ENCODE measurements around the gene EFNA2. TPM values are rescaled to one million over a fixed set of nuclear protein-coding genes. Genes with fewer than 3 reads are reported as not detected.
A peak's percentile ranks its signal among the peaks of the same experiment; 100 is the strongest.

Gene EFNA2
- total RNA-seq, 4 donors from 2014 or later: not detected

- DNase-seq: no peak
- H3K4me1 ChIP-seq: peaks cover 61 to 77% (median 67%) of the 10 kb centered on the region in 3 donors
Observed at GRCh38 chr19:1273263-1274041, 12.2 kb upstream of the EFNA2 start.

GRCh38 chr19:1274081-1274851 lies 11.4 kb upstream of the EFNA2 start:
- H3K27me3 ChIP-seq: no peaks in the 10 kb centered on the region
- H3K9me3 ChIP-seq: no peaks in the 10 kb centered on the region
- DNase-seq: no peak
- peaks cover 25 to 74% (median 26%) of the 10 kb centered on the region in 3 donors for H3K36me3 ChIP-seq
- WGBS, 2 donors: 65 to 74% methylated on average over 4 to 5 of the region's 46 CpGs
- peak overlapping the region; percentile 94 to 99 (median 98) for H3K27ac ChIP-seq
- no peak for TF ChIP-seq POLR2A (IDR thresholded peaks at IDR 0.05)
- TF ChIP-seq CTCF (IDR thresholded peaks at IDR 0.05): no peak
- peaks cover 57 to 72% (median 62%) of the 10 kb centered on the region in 3 donors for H3K4me1 ChIP-seq
- H3K4me3 ChIP-seq: peak overlapping the region in 3 of 4 donors; percentile 62 to 86 (median 79)
- intact Hi-C loops (cut with DNase I): loop anchor here (10.0 kb wide), 1 partner anchor 131 kb away; the partner anchor contains the start of genes DAZAP1 and GAMT

More at GRCh38 chr19:1273263-1274041, 12.2 kb upstream of the EFNA2 start:
- 67 to 71% methylated on average over 10 to 17 of the region's 25 CpGs for whole genome bisulfite sequencing, 2 donors
- Histone ChIP-seq H3K9me3 (no peaks in the 10 kb centered on the region), H3K27me3 (no peaks in the 10 kb centered on the region), H3K27ac (peak overlapping the region; percentile 94 to 99 (median 98)), H3K36me3 (peaks cover 24 to 66% (median 26%) of the 10 kb centered on the region in 3 donors), H3K4me3 (peak overlapping the region in 1 of 4 donors; percentile 86)
- no peak for TF ChIP-seq CTCF (IDR thresholded peaks at IDR 0.05)
- TF ChIP-seq POLR2A (IDR thresholded peaks at IDR 0.05): no peak
- intact Hi-C loops (cut with DNase I): loop anchor here (10.0 kb wide), 1 partner anchor 131 kb away; the partner anchor contains the start of genes DAZAP1 and GAMT

GRCh38 chr19:1274852-1275259 lies 10.8 kb upstream of the EFNA2 start:
- no peak for DNase-seq
- H3K27me3 ChIP-seq: no peaks in the 10 kb centered on the region
- intact Hi-C loops (cut with DNase I): loop anchor here (10.0 kb wide), 1 partner anchor 130 kb away; the partner anchor contains the start of genes DAZAP1 and GAMT
- TF ChIP-seq POLR2A (IDR thresholded peaks at IDR 0.05) (no peak), CTCF (IDR thresholded peaks at IDR 0.05) (no peak)
- peaks cover 57 to 74% (median 62%) of the 10 kb centered on the region in 3 donors for H3K4me1 ChIP-seq
- H3K4me3 ChIP-seq: peak overlapping the region; percentile 49 to 86 (median 70)
- WGBS, 2 donors: no CpG with 5 or more reads among the region's 44 CpGs
- peak overlapping the region; percentile 94 to 99 (median 98) for H3K27ac ChIP-seq
- no peaks in the 10 kb centered on the region for H3K9me3 ChIP-seq
- peaks cover 26 to 80% (median 28%) of the 10 kb centered on the region in 3 donors for H3K36me3 ChIP-seq

- peak within 1 kb of the TSS; percentile 94 to 99 (median 98) for H3K27ac ChIP-seq
- TF ChIP-seq CTCF (IDR thresholded peaks at IDR 0.05): peak in 3 of 6 experiments; percentile 8 to 21 (median 13)
- peak in 3 of 4 donors; percentile 54 to 83 (median 77) for TF ChIP-seq POLR2A (IDR thresholded peaks at IDR 0.05)
- peaks cover 26 to 77% (median 28%) of the 10 kb centered on the region in 3 donors for H3K36me3 ChIP-seq
- H3K4me1 ChIP-seq: peaks cover 51 to 72% (median 57%) of the 10 kb centered on the region in 3 donors
- H3K27me3 ChIP-seq: no peaks in the 10 kb centered on the region
- peak within 1 kb of the TSS; percentile 49 to 86 (median 70) for H3K4me3 ChIP-seq
- no peaks in the 10 kb centered on the region for H3K9me3 ChIP-seq
- WGBS, 2 donors: 0% methylated on average over 14 of the region's 98 CpGs; no CpG with 5 or more reads in 1 of the 2 donors
- DNase-seq: peak; percentile 90
- intact Hi-C loops (cut with DNase I): loop anchor here (10.0 kb wide), 1 partner anchor 129 kb away; the partner anchor contains the start of genes DAZAP1 and GAMT
Observed at GRCh38 chr19:1275260-1275975, 10.3 kb upstream of the EFNA2 start, which contains the start of gene FAM174C. FAM174C (plus strand) TSS chr19:1275530; CDS start chr19:1275550, 20 bp downstream.

Data from esophagus squamous epithelium (tissue), 5 donors.